Nephron (organoid): ENCODE results near the gene TM9SF3.

ENCODE experiments used
- H3K27ac Mint-ChIP-seq, 3 experiments: 2 replicates each; pipeline ENCODE4 v1.8.0; 2020; ENCODE audit warnings: mixed read lengths in 3 of 3, mild to moderate bottlenecking in 2 of 3, moderate library complexity in 1 of 3
- H3K27me3 Mint-ChIP-seq: 2 replicates; pipeline ENCODE4 v1.8.0; 2021; ENCODE audit warnings: low read depth, mild to moderate bottlenecking, moderate library complexity, mixed read lengths
- H3K36me3 Mint-ChIP-seq: 2 replicates; pipeline ENCODE4 v1.8.0; 2020; ENCODE audit warnings: low read depth, mixed read lengths
- H3K4me1 Mint-ChIP-seq: 2 replicates; pipeline ENCODE4 v1.8.0; 2020; ENCODE audit warnings: mixed read lengths
- H3K4me3 Mint-ChIP-seq, 3 experiments: 2 replicates each; pipeline ENCODE4 v1.8.0; 2020; ENCODE audit warnings: mild to moderate bottlenecking in 3 of 3, mixed read lengths in 3 of 3, moderate library complexity in 2 of 3
- H3K9me3 Mint-ChIP-seq: 2 replicates; pipeline ENCODE4 v1.8.0; 2020; ENCODE audit warnings: mixed read lengths
- TF ChIP-seq, protein P1 (sequence below), 3 experiments: fragments of 200-600 bp; sonication (generic); IDR thresholded peaks; one replicate each; pipeline ENCODE4 v1.5.0; 2021; ENCODE audit warnings: antibody characterized with exemption in 3 of 3; ENCODE audit not compliant: unreplicated experiment in 3 of 3

Gene TM9SF3

DNA sequence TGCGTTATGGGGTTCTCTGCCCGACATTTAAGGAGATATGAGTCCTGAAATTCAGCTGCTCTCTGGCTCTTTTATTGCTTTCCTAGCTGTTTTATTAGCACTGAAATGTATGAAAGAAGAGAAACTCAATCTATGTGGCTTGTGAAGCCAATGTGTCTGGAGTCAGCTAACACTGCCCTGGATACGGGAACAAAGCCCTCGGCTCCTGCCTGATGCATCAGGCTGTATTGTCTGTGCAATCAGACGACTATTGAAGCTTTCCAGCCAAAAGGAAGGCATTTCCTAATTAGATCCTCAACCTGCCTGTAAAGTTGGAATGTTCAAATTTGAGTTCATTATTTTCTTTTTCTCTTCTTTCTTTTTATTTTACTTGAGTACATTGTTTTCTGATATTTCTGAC is 22.0 kb upstream of the TM9SF3 start:
- H3K9me3 Mint-ChIP-seq = no peaks in the 10 kb centered on the region
- no peak overlapping the region for H3K4me3 Mint-ChIP-seq
- H3K27me3 Mint-ChIP-seq = no peaks in the 10 kb centered on the region
- H3K4me1 Mint-ChIP-seq = peaks cover 7% of the 10 kb centered on the region
- H3K36me3 Mint-ChIP-seq = no peaks in the 10 kb centered on the region
- TF ChIP-seq, protein P1, sequence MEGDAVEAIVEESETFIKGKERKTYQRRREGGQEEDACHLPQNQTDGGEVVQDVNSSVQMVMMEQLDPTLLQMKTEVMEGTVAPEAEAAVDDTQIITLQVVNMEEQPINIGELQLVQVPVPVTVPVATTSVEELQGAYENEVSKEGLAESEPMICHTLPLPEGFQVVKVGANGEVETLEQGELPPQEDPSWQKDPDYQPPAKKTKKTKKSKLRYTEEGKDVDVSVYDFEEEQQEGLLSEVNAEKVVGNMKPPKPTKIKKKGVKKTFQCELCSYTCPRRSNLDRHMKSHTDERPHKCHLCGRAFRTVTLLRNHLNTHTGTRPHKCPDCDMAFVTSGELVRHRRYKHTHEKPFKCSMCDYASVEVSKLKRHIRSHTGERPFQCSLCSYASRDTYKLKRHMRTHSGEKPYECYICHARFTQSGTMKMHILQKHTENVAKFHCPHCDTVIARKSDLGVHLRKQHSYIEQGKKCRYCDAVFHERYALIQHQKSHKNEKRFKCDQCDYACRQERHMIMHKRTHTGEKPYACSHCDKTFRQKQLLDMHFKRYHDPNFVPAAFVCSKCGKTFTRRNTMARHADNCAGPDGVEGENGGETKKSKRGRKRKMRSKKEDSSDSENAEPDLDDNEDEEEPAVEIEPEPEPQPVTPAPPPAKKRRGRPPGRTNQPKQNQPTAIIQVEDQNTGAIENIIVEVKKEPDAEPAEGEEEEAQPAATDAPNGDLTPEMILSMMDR (IDR thresholded peaks at IDR 0.05; ENCODE audit: unreplicated experiment in 3 of 3) = no peak
- H3K27ac Mint-ChIP-seq = no peak overlapping the region

- peaks cover 7% of the 10 kb centered on the region for H3K4me1 Mint-ChIP-seq
- no peak overlapping the region for H3K4me3 Mint-ChIP-seq
- no peaks in the 10 kb centered on the region for H3K36me3 Mint-ChIP-seq
- no peak overlapping the region for H3K27ac Mint-ChIP-seq
- H3K27me3 Mint-ChIP-seq = no peaks in the 10 kb centered on the region
- TF ChIP-seq, protein P1 (IDR thresholded peaks at IDR 0.05; ENCODE audit: unreplicated experiment in 3 of 3) = no peak
- H3K9me3 Mint-ChIP-seq = no peaks in the 10 kb centered on the region
Observed at GRCh38 chr10:96608262-96608661, 21.4 kb upstream of the TM9SF3 start.

GRCh38 chr10:96606946-96607345 is 20.1 kb upstream of the TM9SF3 start:
- TF ChIP-seq, protein P1 (IDR thresholded peaks at IDR 0.05; ENCODE audit: unreplicated experiment in 3 of 3) = no peak
- Mint-ChIP-seq H3K27ac (no peak overlapping the region), H3K4me3 (no peak overlapping the region), H3K36me3 (no peaks in the 10 kb centered on the region), H3K27me3 (no peaks in the 10 kb centered on the region), H3K4me1 (peaks cover 7% of the 10 kb centered on the region), H3K9me3 (no peaks in the 10 kb centered on the region)

GRCh38 chr10:96606216-96606615 is 19.4 kb upstream of the TM9SF3 start:
- Mint-ChIP-seq H3K4me1 (peaks cover 7% of the 10 kb centered on the region), H3K27me3 (no peaks in the 10 kb centered on the region), H3K4me3 (no peak overlapping the region), H3K36me3 (no peaks in the 10 kb centered on the region), H3K9me3 (no peaks in the 10 kb centered on the region), H3K27ac (no peak overlapping the region)
- TF ChIP-seq, protein P1 (IDR thresholded peaks at IDR 0.05; ENCODE audit: unreplicated experiment in 3 of 3) = no peak

DNA sequence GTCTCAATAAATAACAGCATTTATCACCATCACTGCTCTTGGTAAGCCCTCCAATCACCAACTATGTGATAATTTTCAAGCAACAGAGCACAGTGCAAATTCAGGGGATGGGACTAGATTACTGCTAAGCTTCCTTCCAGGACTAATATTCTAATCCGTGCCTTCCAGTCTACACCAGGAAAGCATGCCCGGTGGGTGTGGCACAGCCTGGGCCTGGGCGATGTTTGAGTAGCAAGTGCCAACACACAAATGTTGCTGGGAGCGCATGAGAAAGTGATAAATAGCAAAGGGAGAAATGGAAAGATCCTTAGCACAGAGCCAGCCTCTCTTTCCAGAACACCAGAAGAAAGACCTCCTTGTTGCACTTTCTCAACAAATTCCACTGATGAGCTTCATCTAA is 13.5 kb upstream of the TM9SF3 start:
- Mint-ChIP-seq H3K36me3 (no peaks in the 10 kb centered on the region), H3K4me1 (no peaks in the 10 kb centered on the region), H3K4me3 (no peak overlapping the region), H3K27ac (no peak overlapping the region), H3K9me3 (no peaks in the 10 kb centered on the region), H3K27me3 (no peaks in the 10 kb centered on the region)
- TF ChIP-seq, protein P1 (IDR thresholded peaks at IDR 0.05; ENCODE audit: unreplicated experiment in 3 of 3) = no peak

GRCh38 chr10:96598846-96599245 is 12.0 kb upstream of the TM9SF3 start:
- Mint-ChIP-seq H3K9me3 (no peaks in the 10 kb centered on the region), H3K4me1 (no peaks in the 10 kb centered on the region), H3K4me3 (no peak overlapping the region), H3K36me3 (no peaks in the 10 kb centered on the region), H3K27me3 (no peaks in the 10 kb centered on the region), H3K27ac (no peak overlapping the region)
- TF ChIP-seq, protein P1 (IDR thresholded peaks at IDR 0.05; ENCODE audit: unreplicated experiment in 3 of 3) = no peak
